AG04449 (cell line): ENCODE measurements around the gene MSLN.

Source experiments
- CTCF ChIA-PET: fragments of 350-600 bp; formaldehyde crosslinking; extraction: SDS; loops from one replicate; lab custom pipeline; 2021; ENCODE audit warnings: antibody characterized with exemption; lab: Yijun Ruan, JAX
- POLR2A ChIA-PET: fragments of 400-600, 350-600 bp; formaldehyde crosslinking; extraction: SDS; loops from one replicate; lab custom pipeline; 2020; ENCODE audit warnings: antibody characterized with exemption, inconsistent platforms; lab: Yijun Ruan, JAX
- DNase-seq: peaks from one replicate; pipeline ENCODE4 v3.0.0-alpha.2; 2010; ENCODE audit warnings: low read depth, low spot score
- H3K4me3 ChIP-seq: 2 replicates; pipeline ENCODE4 v1.5.1; 2011; ENCODE audit warnings: low read depth, mild to moderate bottlenecking, control low read depth, low read length
- CTCF ChIP-seq: IDR thresholded peaks from one replicate; pipeline ENCODE4 v1.5.1; 2011; ENCODE audit warnings: mild to moderate bottlenecking, moderate library complexity, low read length, control low read depth, inconsistent platforms; ENCODE audit not compliant: insufficient read depth; ENCODE audit errors: missing control alignments

MSLN gene

GRCh38 chr16:745739-746138, 14.8 kb upstream of the MSLN start:
- POLR2A ChIA-PET, result no interaction called here
- TF ChIP-seq CTCF, result peak; percentile 27
- no peak overlapping the region for H3K4me3 ChIP-seq
- DNase-seq, result no peak
- CTCF ChIA-PET, result interaction anchor here (0.7 to 5.9 kb wide), 2 partner anchors 10 to 33 kb away, joined by 3 to 24 read pairs; no protein-coding TSS in a partner anchor

- ChIA-PET POLR2A (no interaction called here), CTCF (no interaction called here)
- no peak for DNase-seq
- H3K4me3 ChIP-seq, result no peak overlapping the region
- no peak for TF ChIP-seq CTCF
Observed at GRCh38 chr16:746637-747036, 13.9 kb upstream of the MSLN start.

- H3K4me3 ChIP-seq, result no peak overlapping the region
- ChIA-PET CTCF (interaction anchor here (0.8 to 4.1 kb wide), 5 partner anchors 8 to 307 kb away, joined by 3 to 40 read pairs (median 3); partner anchors contain the start of gene CIAO3), POLR2A (no interaction called here)
- DNase-seq, result no peak
- no peak for TF ChIP-seq CTCF
Observed at GRCh38 chr16:747978-748746, 12.4 kb upstream of the MSLN start.

- CTCF ChIA-PET, result interaction anchor here (0.8 to 4.1 kb wide), 7 partner anchors 9 to 306 kb away, joined by 3 to 40 read pairs (median 5); partner anchors contain the start of genes ANTKMT and CIAO3
- DNase-seq, result peak; percentile 57
- TF ChIP-seq CTCF, result no peak
- H3K4me3 ChIP-seq, result no peak overlapping the region
- POLR2A ChIA-PET, result interaction anchor here (0.7 kb wide), 2 partner anchors 8 to 19 kb away, joined by 3 read pairs; partner anchors contain the start of gene CIAO3
Observed at GRCh38 chr16:749010-749409, 11.5 kb upstream of the MSLN start.

- DNase-seq, result no peak
- TF ChIP-seq CTCF, result no peak
- H3K4me3 ChIP-seq, result no peak overlapping the region
- POLR2A ChIA-PET, result no interaction called here
- CTCF ChIA-PET, result interaction anchor here (1.0 to 4.1 kb wide), 4 partner anchors 10 to 39 kb away, joined by 3 to 40 read pairs (median 5); partner anchors contain the start of genes ANTKMT and CIAO3
Observed at GRCh38 chr16:750485-750884, 10.0 kb upstream of the MSLN start.
